OCI-LY3 (cell line): Measurements from ENCODE around the gene FAM20B.

Experiments
- CTCF ChIP-seq: fragments of 200-600, 300-600 bp; sonication (generic); IDR thresholded peaks from 2 replicates; pipeline ENCODE4 v1.5.1; 2014; ENCODE audit warnings: antibody characterized with exemption, low read length, low read depth
- EZH2phosphoT487 ChIP-seq: fragments of 200-600 bp; shearing (Covaris generic); IDR thresholded peaks from 2 replicates; pipeline ENCODE4 v1.6.1; 2018; ENCODE audit warnings: antibody characterized with exemption, mixed run types, low read depth

- no peak for TF ChIP-seq CTCF
- TF ChIP-seq EZH2phosphoT487 = no peak
Measured at GRCh38 chr1:179066471-179066870, 40.8 kb downstream of the FAM20B start.
